BLaER1 (cell line): ENCODE measurements around the gene TANC2.
"Not testable (repeated sequence)": the region's sequence is repeated elsewhere in the genome, so short reads cannot be mapped to it uniquely, and the experiment has no call there.

ENCODE experiments used
- H3K27ac ChIP-seq: shearing (Covaris generic); formaldehyde crosslinking; 2 replicates; pipeline ENCODE4 v1.8.1; 2022
- H3K27me3 ChIP-seq: shearing (Covaris generic); formaldehyde crosslinking; 2 replicates; pipeline ENCODE4 v1.8.1; 2022
- H3K36me3 ChIP-seq: shearing (Covaris generic); formaldehyde crosslinking; 2 replicates; pipeline ENCODE4 v1.8.1; 2022
- H3K4me1 ChIP-seq: shearing (Covaris generic); formaldehyde crosslinking; 2 replicates; pipeline ENCODE4 v1.8.1; 2022
- H3K4me2 ChIP-seq: shearing (Covaris generic); formaldehyde crosslinking; 2 replicates; pipeline ENCODE4 v1.8.1; 2022
- H3K4me3 ChIP-seq: shearing (Covaris generic); formaldehyde crosslinking; 2 replicates; pipeline ENCODE4 v1.8.1; 2022
- H3K9ac ChIP-seq: shearing (Covaris generic); formaldehyde crosslinking; 2 replicates; pipeline ENCODE4 v1.8.1; 2022
- H3K9me3 ChIP-seq: shearing (Covaris generic); formaldehyde crosslinking; 2 replicates; pipeline ENCODE4 v1.8.1; 2022
- H4K20me1 ChIP-seq: shearing (Covaris generic); formaldehyde crosslinking; 2 replicates; pipeline ENCODE4 v1.8.1; 2022
- Cebpa-rat ChIP-seq: shearing (Covaris generic); IDR thresholded peaks from 2 replicates; pipeline ENCODE4 v1.8.1; 2022

TANC2 gene

DNA sequence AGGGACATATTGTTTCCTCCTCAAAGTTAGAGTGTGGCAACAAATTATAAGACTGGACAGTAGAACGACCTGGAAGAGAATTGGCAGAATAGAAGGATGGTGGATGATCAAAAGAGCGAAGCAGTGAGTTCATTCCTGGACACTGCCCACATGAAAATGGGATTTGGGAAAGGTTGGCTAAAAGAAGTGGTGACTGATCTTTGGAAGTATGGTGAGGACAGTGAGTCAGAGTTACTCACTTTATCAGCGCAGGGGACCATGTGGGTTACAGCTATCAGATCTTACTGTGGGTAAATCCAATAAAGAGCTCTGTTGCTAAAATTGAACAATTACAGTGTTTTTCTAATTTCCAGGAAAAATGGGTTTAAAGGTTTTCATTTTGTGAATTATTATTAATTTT, 2.7 kb upstream of the TANC2 start:
- TF ChIP-seq Cebpa-rat = no peak
- H3K4me1 ChIP-seq = peaks cover 19% of the 10 kb centered on the region
- no peak overlapping the region for H3K27ac ChIP-seq
- H3K4me3 ChIP-seq = no peak overlapping the region
- no peak overlapping the region for H3K4me2 ChIP-seq
- H3K36me3 ChIP-seq = no peaks in the 10 kb centered on the region
- H3K9me3 ChIP-seq = no peaks in the 10 kb centered on the region
- no peaks in the 10 kb centered on the region for H4K20me1 ChIP-seq
- H3K9ac ChIP-seq = no peak overlapping the region
- no peaks in the 10 kb centered on the region for H3K27me3 ChIP-seq

DNA sequence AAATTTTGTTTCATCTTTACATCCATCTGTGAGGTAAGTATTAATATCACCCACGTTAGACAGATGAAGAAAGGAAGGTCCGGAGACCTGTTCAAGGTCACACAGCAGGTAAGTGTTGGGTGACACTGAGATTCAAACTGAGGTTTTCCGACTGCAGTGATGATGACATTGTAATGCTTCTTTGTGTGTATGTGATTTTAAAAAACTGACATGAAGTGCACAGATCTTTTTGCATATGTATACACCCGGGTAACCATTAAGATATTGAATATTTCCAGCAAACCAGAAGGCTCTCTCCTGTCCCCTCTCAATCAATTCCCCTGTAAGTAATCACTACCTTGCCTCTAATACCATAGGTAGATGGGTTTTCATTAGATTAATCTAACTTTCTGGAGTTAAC, 1.5 kb upstream of the TANC2 start:
- no peak overlapping the region for H3K9ac ChIP-seq
- no peak overlapping the region for H3K27ac ChIP-seq
- H4K20me1 ChIP-seq = peaks cover 9% of the 10 kb centered on the region; the same call in 1 of the 2 replicates
- H3K4me1 ChIP-seq = peaks cover 26% of the 10 kb centered on the region
- no peak overlapping the region for H3K4me3 ChIP-seq
- no peaks in the 10 kb centered on the region for H3K27me3 ChIP-seq
- TF ChIP-seq Cebpa-rat = no peak
- H3K9me3 ChIP-seq = no peaks in the 10 kb centered on the region
- H3K4me2 ChIP-seq = no peak overlapping the region
- no peaks in the 10 kb centered on the region for H3K36me3 ChIP-seq

DNA sequence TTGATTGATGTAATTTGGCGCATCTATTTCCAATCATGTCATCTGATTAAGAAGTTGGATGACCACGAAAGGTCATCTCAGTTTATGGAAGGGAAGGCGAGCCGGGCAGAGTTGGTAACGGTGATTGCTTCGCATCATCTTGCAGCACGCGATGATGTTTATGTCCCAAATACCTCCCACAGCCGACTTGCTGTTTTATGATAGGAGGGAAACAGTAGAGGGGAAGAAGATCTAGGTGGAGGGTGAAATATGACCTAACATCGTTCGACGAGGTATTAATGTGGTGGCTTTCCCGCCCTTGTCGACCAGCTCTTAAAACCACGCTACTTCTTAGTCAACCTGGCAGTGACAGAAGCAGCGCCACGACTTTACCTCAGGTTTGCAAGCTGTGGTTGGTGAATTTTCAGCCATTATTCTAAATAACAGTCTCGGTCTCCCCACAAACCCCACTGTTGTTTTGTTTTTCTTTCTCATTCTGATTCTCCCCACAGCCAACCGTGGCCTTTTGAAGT, 805 bp upstream of the TANC2 start:
- no peaks in the 10 kb centered on the region for H3K27me3 ChIP-seq
- H3K36me3 ChIP-seq = no peaks in the 10 kb centered on the region
- peak overlapping the region; percentile 82 for H3K4me2 ChIP-seq
- H3K9ac ChIP-seq = peak overlapping the region; percentile 87; the same call in 1 of the 2 replicates
- no peak for TF ChIP-seq Cebpa-rat
- H3K27ac ChIP-seq = no peak overlapping the region; the same call in 1 of the 2 replicates
- peak overlapping the region; percentile 95 for H3K4me3 ChIP-seq
- no peaks in the 10 kb centered on the region for H3K9me3 ChIP-seq
- peaks cover 26% of the 10 kb centered on the region for H3K4me1 ChIP-seq
- H4K20me1 ChIP-seq = peaks cover 10% of the 10 kb centered on the region; the same call in 1 of the 2 replicates

DNA sequence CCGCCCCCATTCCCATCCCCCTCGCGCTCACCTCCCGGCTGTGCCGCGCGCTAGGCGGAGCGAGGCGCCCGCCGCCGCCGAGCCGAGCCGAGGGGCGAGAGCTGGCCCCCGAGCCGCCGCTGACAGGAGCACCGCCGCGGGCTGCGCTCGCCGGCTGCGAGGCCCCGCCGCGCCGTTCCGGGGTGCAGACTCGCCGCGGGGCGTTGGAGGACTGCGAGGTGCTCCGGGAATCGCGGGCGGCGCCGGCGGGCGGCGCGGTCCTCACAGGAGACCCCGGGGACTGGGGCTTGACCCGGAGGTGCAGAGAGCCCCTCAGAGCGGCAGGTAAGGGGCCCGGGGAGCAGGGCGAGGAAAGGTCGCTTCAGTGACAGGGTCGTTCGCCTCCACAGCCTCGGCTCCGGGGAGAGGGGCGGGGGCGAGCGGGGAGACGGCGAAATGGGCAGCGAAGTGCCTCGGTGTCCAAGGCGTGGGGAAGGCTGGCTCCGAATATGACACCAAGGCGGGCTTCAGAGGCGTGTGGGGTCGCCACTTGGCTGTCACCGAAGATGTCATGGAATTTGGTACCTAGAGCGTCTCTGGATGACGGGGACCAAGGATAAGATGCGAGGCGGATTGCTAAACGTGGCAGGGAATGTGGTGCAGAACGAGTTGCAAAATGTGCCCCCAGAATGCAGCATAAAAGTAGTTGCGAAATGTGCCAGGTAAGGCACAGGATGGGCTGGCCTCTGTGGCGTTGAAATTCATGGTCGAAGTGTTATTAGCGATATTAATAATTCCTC, 580 bp downstream of the TANC2 start:
- H3K27ac ChIP-seq = peak overlapping the region; percentile 75
- peak overlapping the region; percentile 82 for H3K4me2 ChIP-seq
- no peak for TF ChIP-seq Cebpa-rat
- H3K36me3 ChIP-seq = no peaks in the 10 kb centered on the region
- no peaks in the 10 kb centered on the region for H3K27me3 ChIP-seq
- peak overlapping the region; percentile 87 for H3K9ac ChIP-seq
- H3K4me3 ChIP-seq = peak overlapping the region; percentile 95
- H3K4me1 ChIP-seq = peaks cover 26% of the 10 kb centered on the region
- peaks cover 22% of the 10 kb centered on the region; the same call in 1 of the 2 replicates for H4K20me1 ChIP-seq
- no peaks in the 10 kb centered on the region for H3K9me3 ChIP-seq

DNA sequence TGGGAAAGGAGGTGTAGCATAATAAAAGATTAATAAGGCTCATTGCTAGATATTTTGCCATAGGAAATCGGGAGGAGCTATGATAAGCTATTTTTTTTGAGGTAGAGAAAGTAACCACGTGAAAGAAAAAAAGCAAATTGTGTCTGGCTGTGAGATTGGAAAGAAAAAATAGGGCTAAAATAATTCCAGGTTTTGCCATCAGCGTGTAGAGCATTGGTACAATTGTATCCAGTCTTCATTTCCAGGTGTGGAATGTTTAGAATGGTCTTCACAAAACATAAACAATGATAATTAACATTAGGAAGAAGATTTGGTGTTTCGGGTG, 1.1 kb downstream of the TANC2 start:
- peak overlapping the region; percentile 82 for H3K4me2 ChIP-seq
- no peak overlapping the region for H3K27ac ChIP-seq
- TF ChIP-seq Cebpa-rat = no peak
- H3K4me1 ChIP-seq = peaks cover 26% of the 10 kb centered on the region
- no peaks in the 10 kb centered on the region for H3K9me3 ChIP-seq
- peak overlapping the region; percentile 95 for H3K4me3 ChIP-seq
- no peaks in the 10 kb centered on the region for H3K27me3 ChIP-seq
- H3K36me3 ChIP-seq = no peaks in the 10 kb centered on the region
- peak overlapping the region; percentile 87 for H3K9ac ChIP-seq
- peaks cover 22% of the 10 kb centered on the region; the same call in 1 of the 2 replicates for H4K20me1 ChIP-seq

DNA sequence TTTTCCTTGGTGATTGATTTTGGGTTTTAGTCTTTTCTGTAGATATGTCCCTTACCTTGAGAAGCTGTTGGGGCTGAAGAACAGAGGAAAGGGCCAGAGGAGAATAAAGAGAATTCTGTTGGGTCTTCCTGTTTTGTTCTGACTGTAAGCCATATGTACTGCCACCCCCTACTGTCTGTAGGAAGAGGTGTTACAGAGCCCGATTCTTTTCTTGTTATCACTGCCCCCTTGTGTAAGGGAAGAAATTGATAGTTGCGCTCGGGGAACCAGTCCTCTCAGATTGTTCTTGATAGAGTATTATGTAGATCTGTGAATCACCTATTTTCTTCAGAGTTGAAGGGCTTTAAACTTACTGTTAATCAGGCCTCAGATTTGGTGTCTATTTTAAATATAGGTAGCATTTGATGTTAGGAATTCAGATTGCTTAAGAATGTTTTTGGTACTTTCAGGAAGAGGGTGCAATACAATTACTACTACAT, 2.4 kb downstream of the TANC2 start:
- TF ChIP-seq Cebpa-rat = no peak
- Histone ChIP-seq H4K20me1 (peaks cover 22% of the 10 kb centered on the region; the same call in 1 of the 2 replicates), H3K36me3 (no peaks in the 10 kb centered on the region), H3K4me3 (no peak overlapping the region), H3K27me3 (no peaks in the 10 kb centered on the region), H3K27ac (no peak overlapping the region), H3K9me3 (no peaks in the 10 kb centered on the region), H3K4me1 (peaks cover 26% of the 10 kb centered on the region), H3K4me2 (peak overlapping the region; percentile 82), H3K9ac (no peak overlapping the region)

DNA sequence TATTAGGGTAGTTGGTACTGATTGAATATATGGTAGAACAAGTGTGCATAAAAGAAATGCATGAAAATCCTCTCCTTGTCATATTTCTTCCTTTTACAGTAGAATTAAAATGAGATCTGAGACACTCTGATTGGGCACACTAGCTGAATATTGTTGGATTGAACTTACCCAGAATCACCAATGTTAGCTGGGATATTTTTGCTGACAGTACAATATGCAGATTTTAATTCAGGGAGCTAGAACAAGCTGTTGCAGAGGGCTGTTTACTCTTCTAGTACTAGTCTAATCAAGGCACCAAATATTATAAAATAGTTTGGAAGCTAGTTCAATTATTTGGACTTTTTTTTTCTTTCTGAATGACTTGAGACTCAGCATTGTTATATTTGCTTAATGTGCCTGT, 4.6 kb downstream of the TANC2 start:
- H3K36me3 ChIP-seq = no peaks in the 10 kb centered on the region
- TF ChIP-seq Cebpa-rat = no peak
- no peak overlapping the region for H3K27ac ChIP-seq
- peaks cover 22% of the 10 kb centered on the region; the same call in 1 of the 2 replicates for H4K20me1 ChIP-seq
- no peaks in the 10 kb centered on the region for H3K27me3 ChIP-seq
- no peak overlapping the region for H3K4me3 ChIP-seq
- H3K9ac ChIP-seq = no peak overlapping the region
- H3K9me3 ChIP-seq = no peaks in the 10 kb centered on the region
- H3K4me1 ChIP-seq = peaks cover 23% of the 10 kb centered on the region
- no peak overlapping the region for H3K4me2 ChIP-seq

DNA sequence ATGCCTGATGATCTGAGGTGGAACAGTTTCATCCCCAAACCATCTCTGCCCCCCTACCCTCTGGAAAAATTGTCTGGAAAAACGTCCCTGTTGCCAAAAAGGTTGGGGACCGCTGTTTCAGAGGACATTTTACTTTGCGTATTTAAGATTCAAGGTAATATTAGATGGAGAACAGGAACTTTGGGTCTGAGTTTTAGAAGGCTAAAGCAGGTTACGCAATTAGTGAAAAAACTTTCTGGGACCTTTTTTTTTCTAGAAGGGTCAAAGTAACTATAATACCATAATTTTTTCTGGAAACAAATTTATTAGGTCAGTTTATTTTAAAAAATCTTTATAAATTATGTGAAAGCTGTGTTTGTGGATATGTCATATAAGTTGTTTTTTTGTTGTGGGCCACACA, 5.8 kb downstream of the TANC2 start:
- H3K9ac ChIP-seq = no peak overlapping the region
- H3K27me3 ChIP-seq = no peaks in the 10 kb centered on the region
- no peaks in the 10 kb centered on the region for H3K36me3 ChIP-seq
- H3K27ac ChIP-seq = no peak overlapping the region
- peaks cover 21% of the 10 kb centered on the region for H3K4me1 ChIP-seq
- H3K4me3 ChIP-seq = no peak overlapping the region
- H4K20me1 ChIP-seq = peaks cover 22% of the 10 kb centered on the region; the same call in 1 of the 2 replicates
- no peak overlapping the region for H3K4me2 ChIP-seq
- H3K9me3 ChIP-seq = peaks cover 8% of the 10 kb centered on the region; the same call in 1 of the 2 replicates
- no peak for TF ChIP-seq Cebpa-rat

DNA sequence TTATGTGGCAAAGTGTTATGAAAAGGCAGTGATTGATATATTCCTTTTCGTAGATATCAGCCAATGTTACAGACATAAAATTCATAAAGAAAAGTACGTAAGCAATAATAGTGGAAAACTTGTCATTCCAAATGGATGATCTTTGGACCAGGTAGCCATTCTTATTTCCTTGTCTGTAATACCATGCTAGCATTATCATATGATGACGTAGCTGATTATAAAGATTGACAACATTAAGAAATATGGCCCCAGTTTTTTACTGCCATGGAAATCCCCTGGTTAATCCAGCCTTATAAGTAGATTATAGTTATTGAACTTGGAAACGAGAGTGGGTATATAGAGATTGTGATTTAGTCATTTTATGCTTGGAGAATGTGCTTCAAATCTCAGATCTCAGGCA, 8.8 kb downstream of the TANC2 start:
- H3K27ac ChIP-seq = no peak overlapping the region
- H3K4me3 ChIP-seq = no peak overlapping the region
- H4K20me1 ChIP-seq = peaks cover 12% of the 10 kb centered on the region; the same call in 1 of the 2 replicates
- no peak for TF ChIP-seq Cebpa-rat
- H3K36me3 ChIP-seq = no peaks in the 10 kb centered on the region
- H3K9me3 ChIP-seq = peaks cover 10% of the 10 kb centered on the region; the same call in 1 of the 2 replicates
- no peak overlapping the region for H3K9ac ChIP-seq
- no peaks in the 10 kb centered on the region for H3K4me1 ChIP-seq
- no peaks in the 10 kb centered on the region for H3K27me3 ChIP-seq
- H3K4me2 ChIP-seq = no peak overlapping the region

DNA sequence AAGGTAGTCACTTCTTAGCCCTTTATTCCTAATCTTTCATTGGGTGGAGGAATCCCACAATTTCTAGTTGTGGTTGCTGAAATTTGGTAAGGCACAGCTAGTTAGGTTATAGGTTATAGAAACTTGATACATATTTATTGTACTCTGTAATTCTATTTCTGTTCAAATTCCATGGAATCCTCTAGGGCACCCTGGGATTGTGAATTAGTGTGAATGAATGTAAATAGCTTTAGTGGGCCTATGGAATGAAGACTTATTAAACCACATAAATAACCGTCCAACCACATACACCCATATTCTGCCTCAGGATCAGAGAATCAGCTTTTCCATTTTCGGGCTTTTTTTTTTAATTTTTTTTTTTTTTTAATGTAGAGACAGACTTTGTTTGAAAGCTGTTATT, 9.2 kb downstream of the TANC2 start:
- Histone ChIP-seq H3K36me3 (no peaks in the 10 kb centered on the region), H3K9ac (no peak overlapping the region), H3K27ac (no peak overlapping the region), H3K4me1 (no peaks in the 10 kb centered on the region), H3K4me2 (no peak overlapping the region), H3K4me3 (no peak overlapping the region), H3K27me3 (no peaks in the 10 kb centered on the region), H4K20me1 (peaks cover 12% of the 10 kb centered on the region; the same call in 1 of the 2 replicates), H3K9me3 (peaks cover 10% of the 10 kb centered on the region; the same call in 1 of the 2 replicates)
- TF ChIP-seq Cebpa-rat = no peak

DNA sequence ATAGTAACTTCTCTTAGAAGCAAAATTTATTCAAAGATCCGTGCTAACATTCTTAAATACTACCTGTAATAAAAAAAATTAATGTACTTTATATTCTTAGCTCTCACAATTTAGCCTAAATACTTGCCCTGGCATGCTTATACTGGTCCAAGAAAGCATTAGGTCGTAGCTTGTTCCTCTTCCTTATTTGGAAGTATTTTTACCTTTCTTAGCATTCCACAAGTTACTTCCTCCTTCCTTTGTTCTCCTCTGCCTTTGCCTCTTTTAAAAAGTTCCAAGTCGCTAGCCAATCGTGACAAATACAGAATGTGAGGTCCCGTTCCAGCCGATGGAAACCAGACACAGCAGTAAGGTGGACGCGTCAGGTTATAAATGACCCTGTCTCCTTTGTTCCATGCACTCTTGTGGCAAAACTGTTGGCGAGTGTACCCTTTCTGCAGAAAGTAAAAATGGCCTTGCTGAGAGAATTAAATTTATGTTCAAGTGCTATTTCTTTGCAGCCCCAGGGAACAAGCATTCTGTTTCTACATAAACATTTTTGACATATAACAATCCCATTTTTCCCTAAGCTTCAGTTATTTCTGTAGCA, 10.7 kb downstream of the TANC2 start:
- not testable (repeated sequence) for H3K4me3 ChIP-seq, H3K9ac ChIP-seq, H3K27me3 ChIP-seq, H3K36me3 ChIP-seq, H4K20me1 ChIP-seq, H3K4me2 ChIP-seq, H3K27ac ChIP-seq, H3K4me1 ChIP-seq
- peaks cover 11% of the 10 kb centered on the region for H3K9me3 ChIP-seq
